Epithelial cell of proximal tubule (primary cell): ENCODE data around the gene POMP. TPM values are rescaled to one million over a fixed set of nuclear protein-coding genes. Genes with fewer than 3 reads are reported as not detected.

Source experiments
- DNase-seq: peaks from one replicate; pipeline ENCODE4 v3.0.0-alpha.2; 2011; ENCODE audit warnings: low read depth
- H3K4me3 ChIP-seq: 2 replicates; pipeline ENCODE4 v1.5.1; 2011; ENCODE audit warnings: low read depth, mild to moderate bottlenecking, low read length
- CTCF ChIP-seq: conservative IDR thresholded peaks from 2 replicates; pipeline ENCODE4 v1.5.1; 2012; ENCODE audit warnings: low read depth, mild to moderate bottlenecking, low read length
- total RNA-seq: library from RNA; depleted of rRNA; stranded (reverse); fragments of >200 nt; gene quantifications from 2 replicates; pipeline ENCODE4 v1.2.3, GENCODE V29; 2015

POMP gene
- total RNA-seq, 1 donor from 2014 or later, result 165 TPM

GRCh38 chr13:28699246-28699645, 40.3 kb downstream of the POMP start:
- no peak for DNase-seq
- no peak overlapping the region for H3K4me3 ChIP-seq
- no peak for TF ChIP-seq CTCF

GRCh38 chr13:28704282-28704681, 45.4 kb downstream of the POMP start:
- no peak for DNase-seq
- no peak for TF ChIP-seq CTCF
- H3K4me3 ChIP-seq, result no peak overlapping the region

- DNase-seq, result no peak
- H3K4me3 ChIP-seq, result no peak overlapping the region
- no peak for TF ChIP-seq CTCF
These were observed 46.0 kb downstream of the POMP start for GRCh38 chr13:28704919-28705318.

GRCh38 chr13:28705461-28706083, 46.6 kb downstream of the POMP start:
- no peak for DNase-seq
- no peak overlapping the region for H3K4me3 ChIP-seq
- no peak for TF ChIP-seq CTCF

- no peak overlapping the region for H3K4me3 ChIP-seq
- TF ChIP-seq CTCF, result no peak
- no peak for DNase-seq
These were observed 48.9 kb downstream of the POMP start for GRCh38 chr13:28707629-28708427.

GRCh38 chr13:28710161-28710560, 51.2 kb downstream of the POMP start:
- no peak for TF ChIP-seq CTCF
- DNase-seq, result no peak
- H3K4me3 ChIP-seq, result no peak overlapping the region

- no peak for TF ChIP-seq CTCF
- H3K4me3 ChIP-seq, result no peak overlapping the region
- no peak for DNase-seq
These were observed 55.7 kb downstream of the POMP start for GRCh38 chr13:28714651-28715050.
